Skin of body (tissue), 2 donors: ENCODE data around the gene AANAT. TPM values are rescaled to one million over a fixed set of nuclear protein-coding genes. Genes with fewer than 3 reads are reported as not detected.

Source experiments
- DNase-seq: peaks from one replicate; lab custom pipeline; 2025; lab: John Stamatoyannopoulos, UW
- total RNA-seq: library from RNA; depleted of rRNA; stranded (reverse); fragments of >200 nt; gene quantifications from one replicate; pipeline ENCODE4 v1.2.3, GENCODE V29; 2014

The AANAT gene
- total RNA-seq, 1 donor from 2014 or later, result not detected

DNA sequence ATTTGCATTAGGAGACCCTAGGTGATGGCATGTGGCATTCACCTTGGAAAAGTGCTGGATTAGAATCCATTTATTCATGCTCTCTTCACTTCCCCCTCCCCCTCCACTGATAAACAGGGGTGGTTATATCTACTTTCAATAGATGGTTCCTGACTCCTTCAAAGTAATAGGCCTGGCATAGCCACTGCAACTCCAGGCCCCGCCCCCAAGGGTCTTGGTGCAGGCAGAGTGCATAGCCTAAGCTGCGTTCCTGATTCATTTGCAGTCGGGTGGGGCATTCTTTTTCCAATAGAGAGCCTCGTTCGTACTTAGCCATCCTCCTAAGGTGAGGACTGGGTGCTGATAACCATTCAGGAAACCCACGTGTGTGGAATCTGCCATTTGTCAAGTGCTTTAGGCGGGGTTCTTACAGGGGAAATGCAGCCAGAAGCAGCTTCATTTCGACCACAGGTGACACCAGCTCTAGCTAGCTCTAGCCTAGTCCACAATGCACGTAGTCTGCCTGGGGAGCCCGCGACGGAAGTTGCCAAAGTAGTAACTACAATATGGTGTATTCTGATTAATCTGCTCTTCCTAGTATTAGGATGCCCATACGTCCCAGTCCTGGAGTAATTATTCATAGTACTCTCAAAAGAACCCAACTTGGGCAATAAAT, 25.6 kb upstream of the AANAT start:
- no peak for DNase-seq

DNA sequence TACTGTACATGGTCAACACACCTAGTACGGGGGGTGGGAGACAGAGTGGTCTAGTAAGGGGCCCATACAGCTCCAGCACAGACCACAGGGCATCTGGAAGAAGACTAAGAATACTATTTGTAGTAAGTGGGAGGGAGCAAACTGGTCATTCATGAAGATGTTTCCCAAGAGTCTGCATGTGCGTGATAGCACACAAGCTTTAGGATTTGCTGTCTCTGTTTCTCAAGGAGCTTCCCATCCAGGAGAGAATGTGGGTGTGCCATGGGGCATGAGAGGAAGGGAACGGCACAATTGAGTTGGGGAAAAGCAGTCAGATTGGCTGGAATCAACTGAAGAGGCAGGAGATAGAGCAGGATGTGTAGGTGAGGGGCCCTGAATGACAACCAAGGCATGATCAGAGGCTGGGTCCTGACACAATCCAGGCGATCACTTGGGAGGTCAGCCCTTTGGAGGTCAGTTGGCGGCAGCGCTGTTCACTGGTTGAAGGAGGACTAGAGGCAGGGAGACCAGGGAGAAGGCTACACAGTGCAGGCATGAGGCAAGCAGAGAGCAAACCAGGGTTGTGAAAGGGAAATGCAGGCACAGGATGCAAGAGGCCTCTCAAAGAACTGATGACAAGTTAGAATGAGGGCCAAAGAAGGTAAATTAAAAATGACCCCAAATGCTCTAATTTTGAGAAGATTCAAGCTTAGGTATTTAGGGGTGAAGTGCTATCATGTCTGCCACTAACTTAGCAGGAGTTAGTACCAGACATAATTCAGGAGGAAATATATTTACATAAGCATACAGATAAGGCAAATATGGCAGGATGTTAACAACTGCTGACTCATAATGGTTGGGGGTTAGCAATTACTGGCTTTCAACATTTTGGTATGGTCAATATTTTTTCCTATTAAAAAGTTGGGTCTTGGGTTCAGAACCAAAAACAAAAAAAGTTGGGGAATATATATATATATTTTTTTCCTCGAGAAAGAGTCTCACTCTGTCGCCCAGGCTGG, 24.8 kb upstream of the AANAT start:
- no peak for DNase-seq

DNA sequence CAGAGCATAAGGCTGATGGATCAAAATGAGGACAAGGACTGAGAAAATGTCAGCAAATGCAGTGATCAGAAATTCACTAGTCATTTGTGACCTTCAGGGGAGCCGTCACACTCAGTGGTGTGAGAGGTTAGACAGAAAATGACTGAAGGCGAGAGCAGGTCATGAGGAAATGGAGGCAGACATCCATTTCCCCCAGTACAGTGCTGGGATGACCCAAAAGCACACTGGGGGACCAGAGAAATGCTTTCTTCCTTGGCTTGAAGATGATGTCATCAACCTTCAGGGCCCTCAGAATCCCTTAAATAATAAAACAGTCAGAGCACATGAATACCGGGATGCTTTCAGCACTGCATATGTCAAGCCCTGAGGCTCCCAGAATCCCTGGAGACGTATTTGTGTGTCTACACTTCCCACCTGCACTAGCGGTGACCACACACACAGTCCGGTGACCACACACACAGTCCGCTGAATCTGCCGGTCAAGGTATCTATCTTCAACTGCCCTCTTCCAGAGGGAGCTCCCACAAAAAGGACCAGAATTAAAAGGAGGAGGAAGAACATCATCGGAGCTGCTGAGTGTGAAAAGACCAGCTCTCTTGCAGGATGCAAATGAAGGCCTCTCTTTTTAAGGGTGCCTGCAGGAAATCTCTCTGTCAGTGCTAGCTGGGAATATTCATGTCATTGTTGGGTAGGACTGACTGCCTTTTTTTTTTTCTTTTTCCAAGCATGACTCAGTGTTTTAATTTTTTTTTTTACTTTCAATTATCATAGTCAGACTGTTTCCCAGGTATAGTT, 22.7 kb upstream of the AANAT start:
- DNase-seq, result no peak

DNA sequence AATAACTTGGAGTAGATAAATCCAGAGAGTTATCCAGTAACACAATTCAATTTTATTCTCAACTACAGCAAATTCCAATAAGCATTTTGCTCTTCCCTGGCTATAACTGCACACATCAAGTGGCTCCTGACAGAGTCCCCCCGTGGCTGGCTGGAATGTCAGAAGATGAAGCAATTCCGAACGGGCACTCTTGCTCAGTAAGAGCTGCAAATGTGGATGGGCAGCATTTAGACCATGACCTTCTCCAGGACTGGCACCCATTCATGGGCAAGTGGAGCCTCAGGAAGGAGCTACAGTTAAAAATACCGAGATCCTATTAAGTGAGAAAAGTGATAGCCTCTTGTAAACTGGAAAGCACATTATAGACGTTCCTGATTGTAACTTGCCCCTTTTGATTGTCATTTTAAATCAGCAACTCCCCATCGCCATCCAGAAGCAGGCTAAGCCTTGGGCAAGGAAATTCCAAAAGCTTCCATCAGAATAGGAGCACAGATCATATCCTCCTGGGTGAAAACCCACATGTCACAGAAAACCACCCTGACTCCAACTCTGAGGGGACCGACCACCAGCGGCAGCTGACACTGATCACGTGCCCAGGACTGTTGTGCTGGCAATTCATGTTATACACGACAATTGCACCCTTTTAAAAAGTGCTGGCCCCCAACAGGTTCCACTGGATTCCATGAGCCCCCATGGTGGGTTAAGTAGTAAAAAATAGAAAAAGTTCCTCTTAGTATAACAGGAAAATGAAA, 21.5 kb upstream of the AANAT start:
- DNase-seq, result no peak

DNA sequence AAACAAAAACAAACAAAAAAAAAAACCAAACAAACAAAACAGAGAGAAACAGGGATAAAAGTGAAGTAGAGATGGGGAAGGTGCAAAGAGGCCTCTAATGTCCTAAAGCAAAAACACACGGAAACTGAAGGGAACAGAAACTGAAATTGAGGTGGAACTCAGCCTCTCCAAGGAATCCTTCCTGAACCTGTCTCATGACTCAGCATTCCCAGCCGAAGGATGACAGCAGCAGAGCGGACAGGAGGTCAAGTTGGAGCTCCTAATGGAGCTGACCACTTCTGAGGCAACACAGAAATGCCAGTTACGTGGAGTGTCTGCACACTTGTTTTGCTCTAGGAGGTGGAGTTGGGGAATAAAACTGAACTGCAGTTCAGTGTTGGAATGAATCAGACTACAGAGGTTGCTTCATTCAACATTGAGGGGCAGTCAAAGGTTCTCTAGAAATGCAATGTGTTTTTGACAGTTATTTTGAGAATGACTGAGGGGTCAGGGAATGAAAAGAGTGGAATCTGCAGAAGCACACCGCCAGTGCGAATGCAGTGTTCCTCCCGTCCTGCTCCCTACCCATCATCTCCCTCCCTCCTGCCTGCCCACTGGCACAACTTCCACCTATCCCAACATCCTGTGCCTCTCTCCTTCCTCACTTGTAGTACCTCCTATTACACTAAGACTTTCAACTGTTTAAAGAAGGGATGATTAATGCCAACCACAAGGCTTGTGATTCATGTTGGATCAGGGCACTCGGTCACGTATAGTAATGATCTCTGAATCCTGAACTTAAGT, 20.8 kb upstream of the AANAT start:
- DNase-seq, result no peak

DNA sequence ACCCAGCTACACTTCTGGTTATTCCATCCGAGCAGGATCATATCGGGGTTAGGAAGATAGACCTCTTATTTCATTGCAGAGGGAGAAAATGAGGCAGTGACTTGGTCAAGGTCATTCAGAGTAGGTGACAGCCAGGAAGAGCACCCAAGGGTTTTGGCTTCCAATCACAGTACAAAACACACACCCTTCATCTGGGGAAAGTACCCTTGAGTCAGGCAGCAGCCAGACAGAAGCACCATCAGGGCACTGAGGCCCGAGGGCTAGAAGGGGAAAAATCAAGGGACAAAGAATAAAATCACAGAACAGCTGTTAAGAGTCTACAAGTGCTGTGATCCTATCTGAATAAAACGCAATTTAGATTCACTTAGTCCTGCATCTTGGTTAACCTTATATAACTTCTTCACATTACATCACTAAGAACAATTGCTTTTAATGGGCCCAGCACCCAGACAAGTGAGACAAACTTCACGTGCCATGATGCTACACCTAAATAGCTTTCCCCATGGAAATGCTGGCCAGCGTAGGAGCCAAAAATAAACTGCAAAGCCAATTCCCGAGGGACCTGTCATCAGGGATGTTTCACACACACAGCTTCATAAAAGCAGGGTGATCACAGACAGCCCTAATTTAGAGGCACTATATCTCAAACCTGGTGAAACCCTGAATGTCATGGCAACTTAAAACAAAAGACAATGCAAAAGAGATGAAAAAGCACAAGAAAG, 19.3 kb upstream of the AANAT start:
- no peak for DNase-seq

DNA sequence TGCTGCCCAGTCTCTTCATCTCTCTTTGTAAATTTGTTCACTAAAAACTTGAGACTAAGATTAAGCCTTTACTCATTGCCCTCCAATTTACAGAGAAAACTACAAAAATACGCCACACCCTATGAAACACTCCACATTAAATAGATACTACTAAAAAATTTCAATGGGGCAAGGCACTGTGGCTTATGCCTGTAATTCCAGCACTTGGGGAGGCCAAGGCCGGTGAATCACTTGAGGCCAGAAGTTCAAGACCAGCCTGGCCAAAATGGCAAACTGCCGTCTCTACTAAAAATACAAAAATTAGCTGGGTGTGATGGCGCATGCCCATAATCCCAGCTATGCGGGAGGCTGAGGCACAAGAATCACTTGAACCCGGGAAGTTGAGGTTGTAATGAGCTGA, 18.3 kb upstream of the AANAT start:
- DNase-seq, result no peak

DNA sequence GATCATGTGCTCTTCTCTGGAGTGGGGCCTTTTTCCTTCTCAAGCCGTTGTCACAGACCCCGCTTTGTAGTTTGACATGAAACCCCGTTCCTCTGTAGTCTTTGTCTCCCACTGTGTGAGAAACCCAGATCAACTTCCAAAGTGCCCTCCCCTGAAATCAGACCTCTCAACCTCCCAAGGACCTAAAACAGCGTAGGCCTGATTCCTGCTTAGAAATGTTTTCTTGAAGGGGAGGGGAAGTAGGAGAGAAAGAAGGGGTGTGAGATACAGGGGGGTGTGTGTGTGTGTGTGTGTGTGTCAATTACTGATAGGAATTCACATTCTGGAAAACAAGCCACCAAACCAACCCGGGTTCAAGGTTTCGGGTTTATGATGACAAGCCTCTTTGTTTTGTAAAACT, 15.9 kb upstream of the AANAT start:
- DNase-seq, result no peak

DNA sequence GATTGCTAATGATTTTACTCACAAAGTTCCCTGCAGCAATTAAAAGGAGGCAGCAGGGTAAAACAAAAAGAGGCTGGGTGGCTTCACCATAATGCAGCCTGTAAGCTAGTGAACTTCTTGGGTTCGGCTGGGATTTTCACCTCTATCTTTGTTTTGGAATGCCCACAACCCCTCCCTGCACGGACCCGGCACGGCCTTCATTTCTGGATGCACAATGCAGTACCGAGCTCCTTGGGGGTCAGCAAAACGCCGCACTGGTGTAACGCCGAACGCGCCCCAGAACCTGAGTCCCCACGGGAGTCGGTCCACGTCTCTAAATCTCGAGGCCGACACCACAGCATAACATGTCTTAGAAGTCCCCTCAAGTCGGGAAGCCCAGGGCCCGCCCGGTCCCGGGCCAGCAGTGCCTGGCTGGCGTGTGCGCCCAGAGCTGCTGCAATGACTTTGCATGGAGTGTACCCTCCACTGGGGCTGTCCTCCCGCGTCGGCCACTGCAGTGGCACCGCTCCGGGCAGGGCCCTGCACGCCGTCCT, 15.2 kb upstream of the AANAT start:
- no peak for DNase-seq

DNA sequence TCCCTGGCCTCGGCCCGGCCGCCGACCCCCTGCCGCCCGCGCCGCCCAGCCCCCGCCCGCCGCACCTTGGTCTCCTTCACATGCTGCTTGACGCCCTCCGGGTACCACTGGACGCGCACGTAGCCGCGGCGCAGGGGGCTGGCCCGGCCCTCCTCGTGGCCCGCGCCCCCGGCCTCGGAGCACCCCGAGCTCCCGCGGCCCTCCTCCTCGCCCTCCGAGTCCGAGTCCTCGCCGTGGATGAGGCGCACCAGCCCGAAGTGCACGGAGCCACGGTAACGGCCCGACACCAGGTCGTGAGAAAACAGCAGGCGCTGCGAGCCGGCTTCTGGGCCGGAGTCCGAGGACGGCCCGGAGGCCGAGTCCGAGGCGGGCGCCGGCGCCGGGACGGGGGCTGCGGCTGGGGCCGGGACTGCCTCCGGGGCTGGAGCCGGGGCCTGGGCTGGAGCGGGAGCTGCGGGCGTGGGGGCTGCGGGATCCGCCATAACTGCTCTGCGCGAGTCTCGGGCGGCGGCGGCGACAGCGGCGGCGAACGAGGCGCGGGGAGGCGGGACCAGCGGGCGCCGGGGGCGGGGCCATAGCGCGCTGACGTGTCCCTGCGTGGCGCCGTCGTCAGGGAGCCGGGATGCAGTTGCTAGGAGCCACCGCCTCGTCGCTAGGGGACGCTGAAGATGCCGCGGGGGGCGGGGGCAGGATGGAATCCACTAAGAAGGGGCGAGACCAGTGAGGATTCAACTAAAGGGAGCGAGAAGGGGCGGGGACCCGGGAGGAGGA, 14.6 kb upstream of the AANAT start, which contains the start of gene UBE2O:
Gene UBE2O, minus strand, starts transcription at position 493 of the 771 bp plus-strand sequence. Its CDS starts 11 bp downstream, at position 482.
- peak; percentile 74 for DNase-seq

DNA sequence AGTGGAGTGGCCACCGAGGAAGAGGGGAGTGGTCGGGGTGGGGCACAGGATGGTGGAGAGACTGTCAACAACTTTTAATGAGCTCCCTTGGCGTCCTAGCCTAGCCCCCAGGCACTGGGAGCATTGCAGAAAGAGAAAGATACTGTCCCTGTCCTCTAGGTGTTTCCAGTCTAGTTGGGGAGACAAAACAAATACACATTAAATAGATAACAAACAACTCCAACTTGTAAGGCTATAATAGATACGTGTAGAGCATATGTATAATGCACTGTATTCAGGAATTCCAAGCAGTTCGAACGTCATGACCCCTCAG, 14.0 kb upstream of the AANAT start:
- DNase-seq, result no peak

DNA sequence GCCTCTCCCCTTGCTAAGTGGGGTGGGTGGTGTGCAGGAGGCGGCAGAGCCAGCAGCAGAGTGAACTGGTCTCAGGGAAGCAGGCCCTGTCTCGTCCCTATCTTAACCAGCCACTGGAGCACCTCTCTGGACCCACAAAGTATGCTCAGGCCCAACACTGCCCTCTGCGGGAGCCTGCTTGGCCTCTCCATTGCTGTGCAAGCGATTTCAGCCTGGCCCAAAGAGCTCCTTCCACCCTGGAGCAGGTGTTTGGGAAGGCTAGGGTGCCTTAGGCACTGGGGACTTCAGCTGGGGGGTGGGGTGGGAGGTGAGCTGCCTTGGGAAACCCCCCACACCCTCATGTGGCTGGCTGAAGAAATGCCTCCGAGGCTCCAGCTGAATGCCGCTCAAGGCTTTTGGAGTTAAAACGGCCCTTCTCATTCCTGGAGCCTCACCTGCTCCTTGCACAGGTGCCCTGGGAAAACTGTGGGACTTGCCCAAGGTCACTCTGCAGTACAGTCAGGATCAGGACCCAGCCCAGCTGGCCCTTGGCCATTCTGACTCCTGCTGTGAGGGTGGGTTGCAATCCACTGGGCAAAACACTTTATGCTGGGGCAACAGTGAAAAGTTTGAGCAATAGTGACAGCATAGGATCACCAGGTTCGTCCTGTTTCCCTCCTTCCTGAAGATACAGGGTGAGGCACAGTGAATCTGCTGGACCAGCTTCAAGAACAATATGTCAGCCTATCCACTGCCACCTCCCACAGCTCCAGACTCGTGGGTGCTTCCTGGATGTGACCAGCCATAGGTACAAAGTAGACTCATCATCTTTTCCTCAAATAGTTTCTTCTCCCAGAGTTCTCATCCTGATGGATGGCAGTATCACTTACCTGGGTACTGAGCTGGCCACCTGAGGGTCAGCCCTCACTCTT, 8.6 kb upstream of the AANAT start:
- DNase-seq, result no peak

DNA sequence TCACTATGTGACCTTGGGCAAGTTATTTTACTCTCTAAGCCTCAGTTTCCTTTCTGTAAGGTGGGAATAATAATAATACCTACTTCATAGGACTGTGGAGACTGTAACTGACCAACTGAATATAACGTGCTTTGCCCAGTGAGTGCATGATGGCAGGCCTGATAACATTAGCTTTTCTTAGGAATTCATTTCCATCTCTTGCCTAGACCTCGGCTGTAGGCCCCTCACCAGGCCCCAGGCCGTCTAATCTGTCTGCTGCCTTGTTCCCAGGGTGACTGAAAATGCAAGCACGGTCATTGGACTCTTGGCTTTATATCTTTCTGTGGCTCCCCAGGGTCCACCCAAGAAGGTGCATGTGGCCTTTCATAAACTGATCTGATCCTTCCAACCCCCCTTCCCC, 7.7 kb upstream of the AANAT start:
- DNase-seq, result no peak

DNA sequence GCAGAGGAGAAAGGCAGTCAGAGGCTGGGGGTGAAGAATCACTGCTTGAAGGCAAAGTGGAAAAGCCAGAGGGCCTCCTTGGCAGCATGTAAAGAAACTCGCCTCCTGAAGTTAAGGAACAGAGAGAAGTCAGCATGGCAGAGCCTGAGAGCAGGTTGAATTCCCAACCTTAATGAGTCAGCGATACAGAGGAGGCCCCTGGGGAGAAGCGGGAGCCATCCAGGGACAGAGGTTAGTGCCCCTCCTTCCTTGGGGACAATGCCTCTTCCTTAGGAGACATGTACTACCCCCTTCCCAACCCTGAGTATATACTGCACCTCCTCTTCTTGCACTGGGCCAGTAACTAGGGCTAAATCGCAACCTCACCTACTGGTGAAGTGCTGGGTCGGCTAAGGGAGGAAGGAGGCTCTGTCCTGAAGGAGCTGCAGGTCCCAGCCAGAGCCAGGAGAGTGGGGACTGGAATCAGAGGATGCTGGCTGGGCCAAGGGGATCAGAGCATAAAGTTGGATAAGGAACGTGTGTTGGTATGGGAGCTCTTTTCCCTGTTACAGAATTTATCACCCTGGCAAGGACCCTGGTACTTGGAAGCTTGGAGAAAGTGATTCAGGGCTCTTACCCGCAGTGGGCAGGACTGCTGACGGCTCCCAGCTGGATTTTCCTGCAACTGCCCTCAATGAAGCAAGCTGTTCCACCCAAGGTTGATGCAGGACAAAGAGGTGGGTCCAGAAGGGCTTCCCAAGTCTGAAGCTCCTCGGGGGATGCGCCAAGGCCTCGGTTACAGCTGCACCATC, 5.4 kb upstream of the AANAT start:
- DNase-seq, result no peak

DNA sequence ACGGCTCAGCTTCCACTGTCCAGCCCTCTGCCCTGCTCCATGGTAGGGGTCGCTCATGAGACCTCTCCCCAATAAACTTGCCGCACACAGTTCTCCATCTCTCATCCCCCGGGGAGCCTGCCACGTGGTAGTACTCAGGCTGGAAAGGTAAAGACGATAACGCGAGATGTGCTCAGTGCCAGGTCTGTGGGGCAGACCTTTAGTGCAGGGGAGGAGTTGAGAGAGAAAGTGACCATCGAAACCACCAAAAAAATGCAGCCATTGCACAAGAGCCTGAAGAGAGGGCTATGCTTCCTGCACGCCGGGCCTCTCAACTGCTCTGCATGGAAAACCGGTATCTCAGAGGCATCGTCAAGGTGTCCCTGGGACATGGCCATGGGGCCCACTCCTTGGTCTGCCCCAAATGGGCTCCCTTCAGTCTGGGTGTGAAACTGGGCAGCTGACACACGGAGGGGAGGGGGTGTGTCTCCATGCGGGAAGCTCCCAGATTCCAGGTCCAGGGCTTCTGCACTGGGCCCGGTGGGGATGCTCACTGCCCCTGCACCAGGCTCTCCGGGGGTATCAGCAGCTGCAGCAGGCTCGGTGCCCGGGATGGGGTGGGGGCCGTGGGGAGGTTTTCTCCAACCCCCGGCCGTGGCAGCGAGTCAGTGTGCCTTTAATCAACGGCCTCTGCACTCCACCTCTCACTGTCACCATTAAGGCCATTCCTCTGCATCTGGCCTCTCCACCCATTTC, 4.7 kb upstream of the AANAT start:
- no peak for DNase-seq

DNA sequence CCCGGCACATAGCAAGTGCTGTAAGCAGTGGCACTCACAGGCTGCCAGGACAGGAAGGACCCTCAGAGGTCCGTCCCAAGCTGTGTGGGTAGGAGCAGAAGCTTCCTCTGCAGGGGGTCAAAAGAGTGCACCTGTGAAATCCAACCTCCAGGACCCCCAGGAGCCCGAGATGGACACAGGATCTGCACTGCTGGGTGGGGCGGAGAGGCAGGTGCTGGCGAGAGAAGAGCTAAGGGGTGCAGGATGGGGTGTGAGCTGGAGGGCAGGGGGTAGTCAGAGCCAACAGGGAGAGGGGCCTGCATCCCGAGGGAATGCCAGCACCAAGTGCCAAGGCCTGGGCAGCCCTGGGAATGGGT, 650 bp upstream of the AANAT start:
- DNase-seq, result no peak
